K562 (cell line): ENCODE results near the gene ABCA4. TPM values are rescaled to one million over a fixed set of nuclear protein-coding genes. Genes with fewer than 3 reads are reported as not detected.

Experiments used
- BCL6 ChIP-seq: fragments of 250-450 bp; sonication (Bioruptor Pico); IDR thresholded peaks from 2 replicates; pipeline ENCODE4 v1.4.0; 2020
- FOXP1 ChIP-seq: sonication (generic); formaldehyde crosslinking; IDR thresholded peaks from 2 replicates; pipeline ENCODE4 v1.8.0; 2022; ENCODE audit warnings: mild to moderate bottlenecking, missing genetic modification reagents
- MTA1 ChIP-seq: fragments of 450-650 bp; IDR thresholded peaks from 2 replicates; pipeline ENCODE4 v1.6.1; 2017; ENCODE audit warnings: borderline replicate concordance
- MTA3 ChIP-seq: fragments of 450-650 bp; formaldehyde crosslinking; IDR thresholded peaks from 2 replicates; pipeline ENCODE4 v1.6.1; 2017; ENCODE audit warnings: mild to moderate bottlenecking, borderline replicate concordance
- TAF7 ChIP-seq: fragments of 450-650 bp; IDR thresholded peaks from 2 replicates; pipeline ENCODE4 v1.6.1; 2016; ENCODE audit warnings: missing genetic modification characterization, missing compliant biosample characterization
- ZNF512 ChIP-seq: IDR thresholded peaks from 2 replicates; pipeline ENCODE4 v1.6.1; 2016; ENCODE audit warnings: missing genetic modification characterization, missing compliant biosample characterization
- polyA plus RNA-seq, 8 experiments: library from polyadenylated mRNA; depleted of rRNA in 4 of 8; stranded (reverse) in 5 of 8; unstranded in 3 of 8; fragments of >200 nt; fragmentation: Nextera tagmentation in 2 of 8; fragmentation: Illumina TruSeq in 1 of 8; extraction: Ambion mirVana in 2 of 8; extraction: Trizol in 1 of 8; gene quantifications; 2 replicates each; pipeline versions ENCODE4 v1.2.1 to v1.2.3, GENCODE V29; 2011 to 2014; ENCODE audit warnings: inconsistent platforms in 1 of 8, missing spikeins in 1 of 8
- total RNA-seq, 7 experiments: library from RNA; depleted of rRNA in 6 of 7; stranded (reverse); fragments of >200 nt in 6 of 7; fragmentation: Illumina TruSeq in 2 of 7; extraction: Trizol in 2 of 7; gene quantifications; 2 replicates each; pipeline versions ENCODE4 v1.2.1 to v1.2.3, GENCODE V29; 2011 to 2021; ENCODE audit warnings: low replicate concordance in 1 of 7
- TF ChIP-seq, protein P1 (sequence below): fragments of 450-650 bp; IDR thresholded peaks from 2 replicates; pipeline ENCODE4 v1.6.1; 2016; ENCODE audit warnings: borderline replicate concordance
- TF ChIP-seq, protein P2 (sequence below): fragments of 450-650 bp; formaldehyde crosslinking; IDR thresholded peaks from 2 replicates; pipeline ENCODE4 v1.4.0; 2022; ENCODE audit warnings: missing genetic modification characterization
- TF ChIP-seq, protein P3 (sequence below): sonication (generic); formaldehyde crosslinking; IDR thresholded peaks from 2 replicates; pipeline ENCODE4 v1.5.0; 2020; ENCODE audit warnings: missing genetic modification reagents

Gene ABCA4
- total and polyA plus RNA-seq, 9 of the 15 experiments (the other 6 are each of a cell fraction or from before 2014, with no cell fraction given) = 0.01 to 0.04 TPM; not detected in 7

- TF ChIP-seq, protein P1, sequence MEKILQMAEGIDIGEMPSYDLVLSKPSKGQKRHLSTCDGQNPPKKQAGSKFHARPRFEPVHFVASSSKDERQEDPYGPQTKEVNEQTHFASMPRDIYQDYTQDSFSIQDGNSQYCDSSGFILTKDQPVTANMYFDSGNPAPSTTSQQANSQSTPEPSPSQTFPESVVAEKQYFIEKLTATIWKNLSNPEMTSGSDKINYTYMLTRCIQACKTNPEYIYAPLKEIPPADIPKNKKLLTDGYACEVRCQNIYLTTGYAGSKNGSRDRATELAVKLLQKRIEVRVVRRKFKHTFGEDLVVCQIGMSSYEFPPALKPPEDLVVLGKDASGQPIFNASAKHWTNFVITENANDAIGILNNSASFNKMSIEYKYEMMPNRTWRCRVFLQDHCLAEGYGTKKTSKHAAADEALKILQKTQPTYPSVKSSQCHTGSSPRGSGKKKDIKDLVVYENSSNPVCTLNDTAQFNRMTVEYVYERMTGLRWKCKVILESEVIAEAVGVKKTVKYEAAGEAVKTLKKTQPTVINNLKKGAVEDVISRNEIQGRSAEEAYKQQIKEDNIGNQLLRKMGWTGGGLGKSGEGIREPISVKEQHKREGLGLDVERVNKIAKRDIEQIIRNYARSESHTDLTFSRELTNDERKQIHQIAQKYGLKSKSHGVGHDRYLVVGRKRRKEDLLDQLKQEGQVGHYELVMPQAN = no peak
- TF ChIP-seq, protein P2, sequence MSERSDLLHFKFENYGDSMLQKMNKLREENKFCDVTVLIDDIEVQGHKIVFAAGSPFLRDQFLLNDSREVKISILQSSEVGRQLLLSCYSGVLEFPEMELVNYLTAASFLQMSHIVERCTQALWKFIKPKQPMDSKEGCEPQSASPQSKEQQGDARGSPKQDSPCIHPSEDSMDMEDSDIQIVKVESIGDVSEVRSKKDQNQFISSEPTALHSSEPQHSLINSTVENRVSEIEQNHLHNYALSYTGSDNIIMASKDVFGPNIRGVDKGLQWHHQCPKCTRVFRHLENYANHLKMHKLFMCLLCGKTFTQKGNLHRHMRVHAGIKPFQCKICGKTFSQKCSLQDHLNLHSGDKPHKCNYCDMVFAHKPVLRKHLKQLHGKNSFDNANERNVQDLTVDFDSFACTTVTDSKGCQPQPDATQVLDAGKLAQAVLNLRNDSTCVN (CRISPR knock-in tag) = peak; percentile 67; the same call in 1 of the 2 replicates
- peak; percentile 66; the same call in 1 of the 2 replicates for TF ChIP-seq MTA1
- TF ChIP-seq ZNF512 (tag) = peak; percentile 98
- TF ChIP-seq BCL6 = no peak
- TF ChIP-seq TAF7 (tag) = peak; percentile 63; the same call in 1 of the 2 replicates
- TF ChIP-seq, protein P3, sequence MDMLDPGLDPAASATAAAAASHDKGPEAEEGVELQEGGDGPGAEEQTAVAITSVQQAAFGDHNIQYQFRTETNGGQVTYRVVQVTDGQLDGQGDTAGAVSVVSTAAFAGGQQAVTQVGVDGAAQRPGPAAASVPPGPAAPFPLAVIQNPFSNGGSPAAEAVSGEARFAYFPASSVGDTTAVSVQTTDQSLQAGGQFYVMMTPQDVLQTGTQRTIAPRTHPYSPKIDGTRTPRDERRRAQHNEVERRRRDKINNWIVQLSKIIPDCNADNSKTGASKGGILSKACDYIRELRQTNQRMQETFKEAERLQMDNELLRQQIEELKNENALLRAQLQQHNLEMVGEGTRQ (CRISPR knock-in tag) = no peak
- no peak for TF ChIP-seq MTA3
- TF ChIP-seq FOXP1 = no peak
Measured at GRCh38 chr1:94014087-94014486, 106.9 kb downstream of the ABCA4 start (continued).
